HepG2 (cell line): ENCODE measurements around the gene TUFM. TPM values are rescaled to one million over a fixed set of nuclear protein-coding genes. Genes with fewer than 3 reads are reported as not detected.

ENCODE experiments used
- CBFB ChIP-seq: sonication (generic); formaldehyde crosslinking; IDR thresholded peaks from 2 replicates; pipeline ENCODE4 v1.4.0; 2020; ENCODE audit warnings: missing genetic modification reagents
- GABPB1 ChIP-seq: IDR thresholded peaks from 2 replicates; pipeline ENCODE4 v1.6.1; 2016; ENCODE audit warnings: mild to moderate bottlenecking, missing genetic modification reagents, moderate library complexity, missing compliant biosample characterization
- HDAC2 ChIP-seq: sonication (generic); formaldehyde crosslinking; IDR thresholded peaks from 2 replicates; pipeline ENCODE4 v1.4.0; 2020; ENCODE audit warnings: missing genetic modification reagents
- HMG20A ChIP-seq: IDR thresholded peaks from 2 replicates; pipeline ENCODE4 v1.6.1; 2016; ENCODE audit warnings: borderline replicate concordance
- HNRNPK ChIP-seq: fragments of 200-400 bp; formaldehyde crosslinking; IDR thresholded peaks from 2 replicates; pipeline ENCODE4 v1.6.1; 2018; ENCODE audit warnings: low read length, low read depth, moderate library complexity, mild to moderate bottlenecking; ENCODE audit not compliant: poor library complexity, severe bottlenecking
- KAT2B ChIP-seq: fragments of 150-350 bp; IDR thresholded peaks from 2 replicates; pipeline ENCODE4 v1.6.1; 2014; ENCODE audit warnings: low read depth, low read length, borderline replicate concordance
- LRRFIP1 ChIP-seq: sonication (generic); formaldehyde crosslinking; conservative IDR thresholded peaks from 2 replicates; pipeline ENCODE4 v1.4.0; 2020; ENCODE audit warnings: missing genetic modification reagents
- NFYC ChIP-seq: IDR thresholded peaks from 2 replicates; pipeline ENCODE4 v1.6.1; 2016; ENCODE audit warnings: missing genetic modification reagents, missing compliant biosample characterization
- SIX1 ChIP-seq: sonication (generic); formaldehyde crosslinking; IDR thresholded peaks from 2 replicates; pipeline ENCODE4 v1.4.0; 2020; ENCODE audit warnings: missing genetic modification reagents, borderline replicate concordance
- SSRP1 ChIP-seq: IDR thresholded peaks from 2 replicates; pipeline ENCODE4 v1.6.1; 2016; ENCODE audit warnings: control low read depth
- THAP11 ChIP-seq: IDR thresholded peaks from 2 replicates; pipeline ENCODE4 v1.6.1; 2016; ENCODE audit warnings: missing biosample characterization, missing genetic modification reagents
- TP53 ChIP-seq: sonication (generic); formaldehyde crosslinking; conservative IDR thresholded peaks from 2 replicates; pipeline ENCODE4 v1.4.0; 2020; ENCODE audit warnings: missing genetic modification reagents
- TRAFD1 ChIP-seq: sonication (generic); formaldehyde crosslinking; IDR thresholded peaks from 2 replicates; pipeline ENCODE4 v1.5.1; 2020; ENCODE audit warnings: missing genetic modification reagents, mild to moderate bottlenecking, borderline replicate concordance
- YEATS2 ChIP-seq: sonication (generic); formaldehyde crosslinking; IDR thresholded peaks from 2 replicates; pipeline ENCODE4 v1.4.0; 2020; ENCODE audit warnings: missing genetic modification reagents, borderline replicate concordance
- ZBTB2 ChIP-seq: sonication (generic); formaldehyde crosslinking; IDR thresholded peaks from 2 replicates; pipeline ENCODE4 v1.8.0; 2022; ENCODE audit warnings: low read depth, missing genetic modification reagents
- ZFP1 ChIP-seq: IDR thresholded peaks from 2 replicates; pipeline ENCODE4 v1.6.1; 2016
- ZNF546 ChIP-seq: sonication (generic); formaldehyde crosslinking; conservative IDR thresholded peaks from 2 replicates; pipeline ENCODE4 v1.8.1; 2023; ENCODE audit warnings: mild to moderate bottlenecking, missing genetic modification reagents
- ZNF572 ChIP-seq: sonication (generic); formaldehyde crosslinking; IDR thresholded peaks from 2 replicates; pipeline ENCODE4 v1.5.1; 2020; ENCODE audit warnings: mild to moderate bottlenecking, missing genetic modification reagents
- ZNF710 ChIP-seq: sonication (generic); formaldehyde crosslinking; IDR thresholded peaks from 2 replicates; pipeline ENCODE4 v1.5.0; 2020; ENCODE audit warnings: mild to moderate bottlenecking, missing genetic modification reagents, borderline replicate concordance
- ZNF777 ChIP-seq: sonication (generic); formaldehyde crosslinking; IDR thresholded peaks from 2 replicates; pipeline ENCODE4 v1.4.0; 2020; ENCODE audit warnings: missing genetic modification reagents
- ZSCAN22 ChIP-seq: sonication (generic); formaldehyde crosslinking; IDR thresholded peaks from 2 replicates; pipeline ENCODE4 v1.4.0; 2020; ENCODE audit warnings: mild to moderate bottlenecking, missing genetic modification reagents
- ZSCAN31 ChIP-seq: sonication (generic); formaldehyde crosslinking; IDR thresholded peaks from 2 replicates; pipeline ENCODE4 v1.5.0; 2020; ENCODE audit warnings: low read depth, mild to moderate bottlenecking, missing genetic modification reagents
- polyA plus RNA-seq, 8 experiments: library from polyadenylated mRNA; depleted of rRNA in 3 of 8; stranded (reverse) in 7 of 8; unstranded in 1 of 8; fragments of >200 nt; fragmentation: Illumina TruSeq in 4 of 8; extraction: Trizol in 4 of 8; gene quantifications; 2 replicates each; pipeline versions ENCODE4 v1.2.1 to v1.2.3, GENCODE V29; 2011 to 2016; ENCODE audit warnings: low read depth in 4 of 8, missing spikeins in 1 of 8, mixed read lengths in 1 of 8; ENCODE audit not compliant: insufficient read depth in 1 of 8
- total RNA-seq, 5 experiments: library from RNA; depleted of rRNA; stranded (reverse); fragments of >200 nt; fragmentation: Illumina TruSeq; extraction: Trizol; gene quantifications; 2 replicates each; pipeline ENCODE4 v1.2.3, GENCODE V29; 2016; ENCODE audit warnings: low read depth in 1 of 5

The TUFM gene
- total and polyA plus RNA-seq, 2 of the 13 experiments (the other 11 are each of a cell fraction or from before 2014, with no cell fraction given) = 206 to 298 TPM

GRCh38 chr16:28846080-28846932 lies at the start of gene TUFM (continued):
- TF ChIP-seq ZNF710 (peak; percentile 96), ZFP1 (CRISPR knock-in tag) (peak; percentile 52; the same call in 1 of the 2 replicates), ZBTB2 (CRISPR knock-in tag) (peak; percentile 99), TRAFD1 (CRISPR knock-in tag) (peak; percentile 84; the same call in 1 of the 2 replicates), ZSCAN22 (CRISPR knock-in tag) (no peak), ZNF777 (peak; percentile 68; the same call in 1 of the 2 replicates), ZNF572 (CRISPR knock-in tag) (peak; percentile 56; the same call in 1 of the 2 replicates), TP53 (CRISPR knock-in tag) (peak; percentile 84; the same call in 1 of the 2 replicates), THAP11 (CRISPR knock-in tag) (peak; percentile 99), ZNF546 (CRISPR knock-in tag) (0 out of 2 replicates have a peak, but pooled peaks have one; percentile 45), GABPB1 (peak; percentile 100), ZSCAN31 (CRISPR knock-in tag) (peak; percentile 99), HDAC2 (peak; percentile 81), HMG20A (CRISPR knock-in tag) (no peak; the same call in 1 of the 2 replicates), KAT2B (no peak), SIX1 (CRISPR knock-in tag) (peak; percentile 60; the same call in 1 of the 2 replicates), YEATS2 (CRISPR knock-in tag) (peak; percentile 98), CBFB (peak; percentile 84), NFYC (peak; percentile 77), SSRP1 (CRISPR knock-in tag) (peak; percentile 83; the same call in 1 of the 2 replicates), LRRFIP1 (peak; percentile 61; the same call in 1 of the 2 replicates), HNRNPK (peak; percentile 33)
